NCI-H460 (cell line): ENCODE measurements around the gene IQGAP1. TPM values are rescaled to one million over a fixed set of nuclear protein-coding genes. Genes with fewer than 3 reads are reported as not detected.
A peak's percentile ranks its signal among the peaks of the same experiment; 100 is the strongest.
"Not testable (repeated sequence)": the region's sequence is repeated elsewhere in the genome, so short reads cannot be mapped to it uniquely, and the experiment has no call there.

Experiments
- DNase-seq: peaks from one replicate; pipeline ENCODE4 v3.0.0-alpha.2; 2016; ENCODE audit warnings: low read depth; ENCODE audit errors: extremely low read depth
- polyA plus RNA-seq: library from polyadenylated mRNA; depleted of rRNA; stranded (reverse); fragments of >200 nt; gene quantifications from 2 replicates; pipeline ENCODE4 v1.2.3, GENCODE V29; 2014; cell fraction: nucleus; rRNA removed
- total RNA-seq: library from RNA; depleted of rRNA; stranded (reverse); fragments of >200 nt; shearing (Covaris generic); gene quantifications from 2 replicates; pipeline ENCODE4 v1.2.3, GENCODE V29; 2014; rRNA removed

Gene IQGAP1, protein sequence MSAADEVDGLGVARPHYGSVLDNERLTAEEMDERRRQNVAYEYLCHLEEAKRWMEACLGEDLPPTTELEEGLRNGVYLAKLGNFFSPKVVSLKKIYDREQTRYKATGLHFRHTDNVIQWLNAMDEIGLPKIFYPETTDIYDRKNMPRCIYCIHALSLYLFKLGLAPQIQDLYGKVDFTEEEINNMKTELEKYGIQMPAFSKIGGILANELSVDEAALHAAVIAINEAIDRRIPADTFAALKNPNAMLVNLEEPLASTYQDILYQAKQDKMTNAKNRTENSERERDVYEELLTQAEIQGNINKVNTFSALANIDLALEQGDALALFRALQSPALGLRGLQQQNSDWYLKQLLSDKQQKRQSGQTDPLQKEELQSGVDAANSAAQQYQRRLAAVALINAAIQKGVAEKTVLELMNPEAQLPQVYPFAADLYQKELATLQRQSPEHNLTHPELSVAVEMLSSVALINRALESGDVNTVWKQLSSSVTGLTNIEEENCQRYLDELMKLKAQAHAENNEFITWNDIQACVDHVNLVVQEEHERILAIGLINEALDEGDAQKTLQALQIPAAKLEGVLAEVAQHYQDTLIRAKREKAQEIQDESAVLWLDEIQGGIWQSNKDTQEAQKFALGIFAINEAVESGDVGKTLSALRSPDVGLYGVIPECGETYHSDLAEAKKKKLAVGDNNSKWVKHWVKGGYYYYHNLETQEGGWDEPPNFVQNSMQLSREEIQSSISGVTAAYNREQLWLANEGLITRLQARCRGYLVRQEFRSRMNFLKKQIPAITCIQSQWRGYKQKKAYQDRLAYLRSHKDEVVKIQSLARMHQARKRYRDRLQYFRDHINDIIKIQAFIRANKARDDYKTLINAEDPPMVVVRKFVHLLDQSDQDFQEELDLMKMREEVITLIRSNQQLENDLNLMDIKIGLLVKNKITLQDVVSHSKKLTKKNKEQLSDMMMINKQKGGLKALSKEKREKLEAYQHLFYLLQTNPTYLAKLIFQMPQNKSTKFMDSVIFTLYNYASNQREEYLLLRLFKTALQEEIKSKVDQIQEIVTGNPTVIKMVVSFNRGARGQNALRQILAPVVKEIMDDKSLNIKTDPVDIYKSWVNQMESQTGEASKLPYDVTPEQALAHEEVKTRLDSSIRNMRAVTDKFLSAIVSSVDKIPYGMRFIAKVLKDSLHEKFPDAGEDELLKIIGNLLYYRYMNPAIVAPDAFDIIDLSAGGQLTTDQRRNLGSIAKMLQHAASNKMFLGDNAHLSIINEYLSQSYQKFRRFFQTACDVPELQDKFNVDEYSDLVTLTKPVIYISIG (N-terminal part only)
- total RNA-seq, result 163 and 169 TPM in 2 replicates
- polyA plus RNA-seq, result 234 and 335 TPM in 2 replicates

DNA sequence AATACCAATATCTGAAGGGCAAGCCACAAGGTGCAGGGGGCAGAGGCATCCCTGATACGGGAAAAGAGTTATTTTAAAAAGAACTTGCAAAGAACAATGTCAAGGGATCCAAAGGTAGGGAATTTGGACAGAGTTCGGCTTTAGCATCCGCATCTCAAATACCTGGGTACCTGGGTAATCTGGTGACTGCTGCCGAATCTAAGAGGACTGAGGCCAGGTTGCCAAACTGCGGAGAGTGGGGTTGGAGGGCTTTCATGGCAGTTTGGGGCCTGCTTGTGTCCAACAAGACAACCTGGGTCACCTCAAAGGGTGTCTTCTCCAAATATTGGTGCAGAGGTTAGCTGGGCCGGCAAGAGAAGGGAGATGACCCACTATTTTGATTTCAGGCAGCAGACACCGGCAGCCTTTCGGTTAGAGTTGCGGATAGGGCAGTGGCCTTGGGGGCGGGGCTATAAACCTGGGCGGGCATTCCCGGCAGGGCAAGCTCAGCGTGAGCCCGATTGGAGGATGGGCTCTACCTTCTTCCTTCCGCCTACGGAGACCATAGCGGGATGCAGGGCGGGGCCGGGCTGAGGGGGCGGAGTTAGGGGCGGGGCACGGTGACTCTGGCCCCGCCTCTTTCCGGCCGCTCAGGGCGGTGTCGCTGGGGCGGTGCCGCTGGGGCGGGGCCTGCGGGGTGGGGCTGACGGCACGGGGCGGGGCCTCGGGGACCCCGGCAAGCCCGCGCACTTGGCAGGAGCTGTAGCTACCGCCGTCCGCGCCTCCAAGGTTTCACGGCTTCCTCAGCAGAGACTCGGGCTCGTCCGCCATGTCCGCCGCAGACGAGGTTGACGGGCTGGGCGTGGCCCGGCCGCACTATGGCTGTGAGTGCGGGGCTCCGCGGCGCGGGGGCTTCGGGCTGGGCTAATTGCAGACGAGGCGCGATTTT lies at the start of gene IQGAP1:
IQGAP1 (plus strand) TSS at position 709 of the 928 bp plus-strand sequence; CDS start at position 809, 100 bp downstream.
- peak; percentile 95 for DNase-seq

DNA sequence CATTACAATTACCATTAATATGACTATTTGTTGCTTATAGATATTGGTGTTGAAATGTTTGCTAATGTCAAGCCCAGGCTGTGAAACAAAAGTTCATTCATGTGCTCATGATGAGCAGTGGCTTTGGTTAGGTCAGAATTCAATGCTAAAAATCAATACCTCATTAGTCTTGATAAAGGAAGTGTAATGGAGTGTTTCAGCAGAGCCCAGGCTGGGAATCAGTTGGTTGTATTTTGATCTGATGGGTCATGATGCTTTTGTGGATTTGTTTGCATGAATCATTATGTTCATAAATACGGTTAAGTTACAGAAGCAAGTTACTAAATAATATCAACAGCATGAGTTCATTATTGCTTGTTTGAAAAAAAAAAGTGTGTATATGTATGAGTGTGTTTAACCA lies 49.5 kb upstream of the IQGAP1 start:
- no peak for DNase-seq

DNA sequence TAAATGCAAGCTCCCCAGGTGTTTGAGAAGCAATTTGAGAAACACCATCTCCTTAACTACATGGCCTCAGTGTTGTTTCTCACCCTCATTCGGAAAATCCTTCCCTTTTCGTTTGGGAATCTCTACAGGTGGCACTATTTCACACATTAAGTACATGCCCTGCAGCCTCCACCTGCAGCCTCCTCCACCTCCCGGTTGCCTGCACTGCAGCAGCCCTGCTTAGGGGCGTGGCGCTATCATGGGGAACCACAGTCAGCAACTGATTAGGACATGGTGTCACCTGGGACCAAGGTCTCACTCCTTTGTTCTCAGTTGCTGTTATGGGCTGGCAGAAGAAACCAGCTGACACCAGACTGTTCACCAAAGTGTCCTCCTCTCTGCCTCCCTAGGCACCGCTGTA lies 47.7 kb upstream of the IQGAP1 start:
- no peak for DNase-seq

DNA sequence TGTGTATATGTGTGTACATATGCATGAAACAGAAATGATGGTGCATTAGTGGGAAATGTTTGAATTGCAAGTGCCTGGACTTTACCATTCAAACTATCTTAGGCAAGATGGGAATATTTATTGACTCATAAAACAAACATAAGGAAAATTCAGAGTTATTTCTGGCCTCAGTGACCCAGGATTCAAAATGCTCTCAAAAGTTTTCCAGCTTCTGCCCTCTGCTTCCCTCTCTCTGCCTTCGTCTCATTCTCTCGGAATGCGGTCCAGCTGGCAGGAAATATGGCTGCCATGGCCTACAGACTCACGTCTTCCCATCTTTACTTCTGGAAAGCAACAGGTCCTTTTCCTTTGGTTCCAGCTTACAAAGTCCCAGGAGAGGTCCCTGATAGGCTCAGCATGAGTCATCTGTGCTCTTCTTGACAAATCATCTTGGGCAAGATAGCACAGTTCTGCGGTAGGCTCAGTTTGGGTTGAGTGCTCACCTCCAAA lies 44.7 kb upstream of the IQGAP1 start:
- no peak for DNase-seq

DNA sequence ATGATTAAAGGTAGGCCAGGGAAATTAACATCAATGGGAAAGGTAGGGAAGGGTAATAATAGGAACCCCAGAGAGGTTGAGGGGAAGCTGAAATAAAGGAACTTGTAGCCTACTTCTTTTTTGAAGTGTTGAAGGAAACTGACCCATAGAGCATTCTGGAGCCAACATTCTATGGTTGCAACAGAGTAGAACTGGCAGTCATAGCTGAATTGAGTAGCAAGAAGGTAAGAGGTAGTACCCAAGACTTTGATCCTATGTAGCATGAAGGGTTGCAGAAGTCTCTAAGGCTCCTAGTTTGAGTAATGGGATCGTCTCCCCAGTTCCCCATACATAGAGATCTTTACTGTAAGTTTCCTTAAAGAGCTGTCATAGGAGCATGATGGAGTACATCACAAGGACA lies 43.4 kb upstream of the IQGAP1 start:
- no peak for DNase-seq

DNA sequence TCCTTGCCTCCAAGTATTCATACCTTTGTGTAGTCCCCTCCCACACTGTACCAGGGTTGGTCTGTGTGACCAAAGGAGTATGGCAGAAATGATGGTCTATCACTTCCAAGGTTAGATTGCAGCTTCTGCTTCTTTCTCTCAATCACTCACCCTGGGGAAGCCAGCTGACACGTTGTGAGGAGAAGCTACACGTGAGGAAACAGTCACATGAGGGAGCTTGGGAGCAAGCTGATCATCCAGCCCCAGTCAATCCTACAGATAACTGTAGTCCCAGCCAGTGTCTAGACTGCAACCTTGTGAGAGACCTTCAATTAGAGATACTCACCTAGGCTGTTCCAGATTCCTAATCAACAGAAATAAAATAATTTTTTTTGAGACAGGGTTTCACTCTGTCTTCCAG lies 42.2 kb upstream of the IQGAP1 start:
- no peak for DNase-seq

DNA sequence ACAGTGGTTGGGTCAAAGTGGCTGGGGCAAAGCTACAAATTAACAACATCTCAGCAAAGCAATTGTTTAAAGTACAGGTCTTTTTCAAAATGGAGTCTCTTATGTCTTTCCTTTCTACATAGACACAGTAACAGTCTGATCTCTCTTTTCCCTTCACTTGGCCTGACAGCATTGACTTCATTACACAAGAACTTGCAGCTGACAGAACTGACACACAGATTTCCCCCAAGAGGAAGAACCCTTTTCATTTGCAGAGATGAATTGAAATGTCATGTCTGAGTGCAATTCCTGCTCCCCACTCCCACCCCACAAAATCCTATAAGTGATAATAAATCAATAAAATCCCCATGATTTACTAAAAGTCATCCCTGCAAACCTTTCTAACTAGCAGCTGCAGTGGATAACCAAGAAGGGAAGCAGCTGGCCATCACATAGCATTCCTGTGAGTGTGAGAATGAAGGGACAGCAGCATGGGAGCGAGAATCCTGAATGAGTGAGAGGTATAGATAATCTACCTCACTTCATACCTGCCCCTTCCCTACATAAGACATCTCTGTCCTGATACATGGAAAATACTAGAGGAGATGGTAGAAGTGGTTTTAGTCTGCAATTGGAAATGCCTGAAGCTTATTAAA lies 40.5 kb upstream of the IQGAP1 start:
- not testable (repeated sequence) for DNase-seq

DNA sequence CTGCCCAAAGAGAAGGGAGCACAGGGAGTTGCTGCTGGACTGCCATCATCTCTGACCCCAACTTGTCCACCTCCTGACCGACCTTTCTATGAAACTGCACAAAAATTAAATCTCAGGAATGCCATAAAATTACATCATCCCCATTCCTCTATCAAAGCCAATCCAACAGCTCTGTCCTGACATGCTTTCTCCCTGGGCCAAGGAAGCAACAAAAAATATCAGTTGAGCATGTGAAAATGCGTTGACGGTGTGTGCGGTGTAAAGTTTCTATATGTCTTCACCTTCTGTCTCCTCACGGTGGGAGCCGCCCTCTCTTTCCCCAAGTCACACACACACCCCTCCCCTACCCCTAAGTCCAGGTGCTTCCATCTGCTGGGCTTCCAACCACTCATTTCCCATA lies 39.6 kb upstream of the IQGAP1 start:
- DNase-seq, result no peak

DNA sequence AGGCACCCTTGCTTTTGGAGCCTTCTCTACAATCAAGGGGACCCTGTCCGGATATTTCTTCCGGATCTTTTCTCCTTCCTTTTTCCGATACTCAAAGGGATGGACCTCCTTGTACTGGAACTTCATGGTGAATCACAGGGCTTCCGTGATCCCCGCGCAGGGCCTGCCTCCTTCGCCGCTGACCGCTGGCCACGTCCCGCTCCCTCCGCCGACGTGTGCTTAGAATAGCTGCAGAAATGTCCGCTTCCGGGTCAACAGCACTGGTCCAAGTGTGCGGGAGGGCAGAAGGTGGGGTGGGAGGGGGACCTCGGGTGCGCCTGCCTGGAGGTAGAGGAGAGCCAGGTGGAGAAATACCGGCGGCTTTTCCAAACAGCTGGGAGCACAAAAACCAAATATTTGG lies 39.0 kb upstream of the IQGAP1 start:
- no peak for DNase-seq

DNA sequence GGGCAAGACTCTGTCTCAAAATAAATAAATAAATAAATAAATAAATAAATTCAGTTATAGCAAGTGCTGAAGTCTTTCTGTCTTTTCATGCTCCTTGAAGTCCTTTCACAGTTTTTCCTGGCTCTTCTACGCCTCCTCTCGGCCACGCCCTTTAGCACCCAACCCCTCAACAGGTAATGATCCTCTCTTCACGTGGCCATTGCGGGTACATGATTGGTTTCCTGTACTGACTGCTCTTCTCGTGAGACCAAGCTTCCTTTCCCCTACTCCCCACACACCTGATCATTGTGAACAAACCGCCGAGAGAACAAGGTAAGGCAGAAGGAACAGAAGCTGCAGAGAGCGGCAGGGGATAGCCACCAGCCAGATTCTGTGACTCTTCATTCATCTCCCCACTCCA lies 38.2 kb upstream of the IQGAP1 start:
- no peak for DNase-seq

DNA sequence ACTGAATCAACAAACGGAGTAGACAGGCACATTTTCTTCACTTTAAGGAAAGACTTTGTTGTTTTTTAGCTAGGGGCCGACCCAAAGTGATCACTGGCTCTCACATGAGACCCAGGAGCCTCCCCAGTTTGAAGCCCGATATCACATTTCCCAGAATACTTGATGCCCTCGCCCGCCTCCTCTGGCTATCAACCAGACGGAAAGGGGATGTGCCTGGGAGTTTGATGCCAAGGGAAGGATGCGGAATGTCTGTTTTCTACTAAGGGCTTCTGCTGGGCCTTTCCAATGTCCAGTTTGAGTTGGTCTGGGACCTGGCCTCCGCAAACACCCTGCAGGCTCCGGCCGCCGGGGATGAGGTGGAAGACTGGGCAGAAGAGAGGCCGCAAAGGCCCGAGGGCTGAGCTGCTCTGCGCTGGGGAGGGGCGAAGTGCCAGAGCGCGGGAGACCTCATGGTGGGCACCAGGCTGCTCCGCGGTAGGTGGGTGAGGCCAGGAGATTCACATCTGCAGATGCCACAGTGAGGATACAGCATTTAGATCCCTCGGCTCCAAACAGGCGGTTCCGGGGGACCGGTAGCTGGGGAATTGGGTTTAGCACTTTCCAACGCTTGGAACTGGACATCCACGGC lies 36.4 kb upstream of the IQGAP1 start:
- DNase-seq, result no peak

DNA sequence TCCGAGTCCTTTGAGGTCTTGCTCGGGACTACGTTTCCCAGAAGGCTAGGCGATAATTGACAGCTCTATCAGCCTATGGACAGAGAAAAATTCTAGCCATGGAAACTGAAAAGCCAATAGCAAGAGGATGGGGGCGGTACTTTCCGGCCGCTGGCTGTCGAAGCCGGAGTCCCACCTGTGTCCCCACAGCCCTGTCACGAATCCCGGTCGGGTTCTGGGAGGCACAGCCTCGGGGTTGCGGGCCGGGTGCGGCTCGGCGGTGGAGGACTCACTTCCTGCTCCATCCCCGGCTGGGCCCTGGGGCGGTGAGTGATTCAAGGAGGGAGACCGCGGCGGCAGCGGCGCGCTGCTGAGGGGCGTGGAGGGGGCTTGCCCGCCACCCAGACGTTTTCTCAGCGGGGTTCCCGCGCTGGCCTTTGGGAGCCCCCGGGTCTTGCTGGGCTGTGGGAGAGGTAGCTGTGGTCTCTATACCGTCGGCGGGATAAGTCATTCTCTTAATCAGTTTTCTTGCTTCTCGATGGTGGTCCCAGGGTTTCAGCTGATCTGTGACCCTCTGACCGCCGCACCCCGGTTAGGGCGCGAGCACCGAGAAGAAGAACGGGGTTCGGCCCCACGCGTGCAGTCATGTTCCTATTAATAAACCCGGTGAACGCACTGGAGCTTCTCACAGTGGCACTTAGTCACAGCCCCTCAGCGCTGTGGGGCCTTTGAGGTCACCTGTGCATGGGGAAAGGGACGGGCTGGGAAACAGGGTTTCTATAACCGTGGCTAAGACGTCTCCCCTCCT lies 35.7 kb upstream of the IQGAP1 start, which contains the start of gene ZNF774:
ZNF774 (plus strand) TSS at position 178 of the 787 bp plus-strand sequence. CDS start 2,377 bp downstream, outside the sequence.
- DNase-seq, result peak; percentile 96

DNA sequence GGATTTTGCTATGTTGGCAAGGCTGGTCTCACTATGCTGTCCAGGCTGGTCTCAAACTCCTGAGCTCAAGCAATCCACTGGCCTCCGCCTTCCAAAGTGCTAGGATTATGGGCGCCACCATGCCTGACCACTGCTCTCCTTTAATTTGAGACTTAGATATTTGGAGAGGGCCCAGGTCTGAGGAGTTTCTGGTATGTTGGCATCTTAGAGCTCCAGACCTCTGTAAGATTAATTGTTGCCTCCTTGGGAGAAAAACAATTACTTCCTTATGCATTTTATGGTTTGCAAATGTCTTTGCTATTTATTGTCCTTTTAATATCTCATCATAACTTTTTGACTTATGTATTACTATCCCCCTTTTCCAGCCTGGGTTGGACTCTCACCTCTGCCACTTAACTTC lies 33.1 kb upstream of the IQGAP1 start:
- no peak for DNase-seq

DNA sequence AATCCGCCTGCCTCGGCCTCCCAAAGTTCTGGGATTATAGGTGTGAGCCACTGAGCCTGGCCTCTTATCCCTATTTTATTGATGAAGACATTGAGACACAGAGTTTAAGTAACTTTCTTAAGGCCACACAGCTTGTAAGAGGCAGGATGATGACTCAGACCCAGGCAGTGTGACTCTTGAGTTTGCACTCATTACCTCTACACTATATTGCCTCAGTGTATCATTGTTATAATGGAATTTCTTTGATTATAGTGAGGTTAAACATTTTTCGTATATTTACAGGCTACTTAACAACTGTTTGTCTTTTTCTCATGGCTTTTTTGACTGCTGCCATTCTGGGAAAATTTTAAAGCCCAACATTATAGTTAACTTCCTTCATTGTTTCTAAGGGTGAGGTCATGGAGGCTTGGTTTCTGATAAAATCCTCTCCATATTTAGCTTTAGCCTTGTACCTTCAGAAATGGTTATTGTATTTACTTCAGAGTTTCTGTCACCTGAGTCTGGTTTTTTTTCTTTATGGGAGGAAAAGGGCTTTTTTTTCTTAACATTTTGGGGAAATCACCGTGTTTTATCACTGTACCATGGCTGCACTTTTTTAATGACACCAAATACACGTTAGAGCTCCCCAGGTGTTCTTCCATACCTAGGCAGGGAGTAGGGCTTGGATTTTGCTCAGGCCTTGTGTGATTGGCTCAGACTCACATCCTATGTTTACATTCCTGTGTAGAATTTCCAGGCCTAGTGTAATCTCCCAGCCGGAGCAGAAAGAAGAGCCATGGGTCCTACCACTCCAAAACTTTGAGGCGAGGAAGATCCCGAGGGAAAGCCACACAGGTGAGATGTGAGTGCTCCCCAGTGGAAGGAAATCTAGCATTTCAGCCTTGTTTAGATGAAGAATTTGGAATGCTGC lies 29.7 kb upstream of the IQGAP1 start:
- DNase-seq, result peak; percentile 17

DNA sequence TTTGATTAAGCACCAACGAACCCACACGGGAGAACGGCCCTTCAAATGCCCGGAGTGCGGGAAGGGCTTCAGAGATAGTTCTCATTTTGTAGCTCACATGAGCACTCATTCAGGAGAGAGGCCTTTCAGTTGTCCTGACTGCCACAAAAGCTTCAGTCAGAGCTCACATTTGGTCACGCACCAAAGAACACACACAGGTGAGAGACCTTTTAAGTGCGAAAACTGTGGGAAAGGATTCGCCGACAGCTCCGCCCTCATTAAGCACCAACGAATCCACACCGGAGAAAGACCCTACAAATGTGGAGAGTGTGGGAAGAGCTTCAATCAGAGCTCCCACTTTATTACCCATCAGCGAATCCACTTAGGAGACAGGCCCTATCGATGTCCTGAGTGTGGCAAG lies 27.3 kb upstream of the IQGAP1 start:
- DNase-seq, result no peak

DNA sequence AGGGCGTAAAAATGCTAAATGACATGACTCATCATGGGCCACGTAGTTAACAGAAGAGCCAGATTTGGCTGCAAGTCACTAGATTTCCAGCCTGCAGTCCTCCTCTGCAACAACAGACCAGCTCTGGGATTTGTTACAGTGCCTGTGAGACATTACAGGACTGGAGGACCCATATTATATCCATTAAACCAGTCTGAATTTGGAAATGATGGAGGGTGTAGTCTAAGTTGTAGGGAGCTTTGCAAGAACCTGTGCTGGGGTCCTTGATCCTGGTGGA lies 25.2 kb upstream of the IQGAP1 start:
- peak; percentile 56 for DNase-seq

DNA sequence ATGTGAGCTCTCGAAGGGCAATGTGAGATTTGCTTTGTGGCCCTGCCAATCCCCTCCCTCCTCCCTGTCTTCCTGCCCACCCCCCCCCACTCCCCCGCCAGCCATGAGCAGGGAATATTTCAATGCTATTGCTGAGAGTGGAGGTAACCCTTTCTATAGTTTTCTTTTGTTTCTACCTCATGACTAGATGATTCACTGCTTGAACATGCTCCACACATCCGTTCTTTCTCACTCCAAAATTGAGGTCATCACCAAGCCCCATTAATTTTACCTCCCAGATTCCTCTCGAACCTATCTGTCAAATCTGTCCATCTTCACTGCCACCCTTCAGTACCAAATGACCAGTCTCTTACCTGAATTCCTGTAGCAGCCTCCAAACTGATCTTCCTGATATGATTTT lies 23.8 kb upstream of the IQGAP1 start:
- peak; percentile 22 for DNase-seq
